ENCODE results near the gene CA5A.

- no peak for TF ChIP-seq CTCF (IDR thresholded peaks at IDR 0.05)
- no peak for TF ChIP-seq POLR2A (IDR thresholded peaks at IDR 0.05)
Observed at GRCh38 chr16:87918866-87919680, 17.3 kb downstream of the CA5A start.

Data from uterus (tissue), 2 donors.